HG03575 (cell line): ENCODE results near the gene R3HDM2.

Experiments used
- ATAC-seq: cut with Tn5 transposase; IDR thresholded peaks from one replicate; pipeline ENCODE4 v1.9.1; 2021; ENCODE audit not compliant: unreplicated experiment, insufficient number of reproducible peaks, low FRiP score; ENCODE audit errors: extremely low read depth

The R3HDM2 gene

DNA sequence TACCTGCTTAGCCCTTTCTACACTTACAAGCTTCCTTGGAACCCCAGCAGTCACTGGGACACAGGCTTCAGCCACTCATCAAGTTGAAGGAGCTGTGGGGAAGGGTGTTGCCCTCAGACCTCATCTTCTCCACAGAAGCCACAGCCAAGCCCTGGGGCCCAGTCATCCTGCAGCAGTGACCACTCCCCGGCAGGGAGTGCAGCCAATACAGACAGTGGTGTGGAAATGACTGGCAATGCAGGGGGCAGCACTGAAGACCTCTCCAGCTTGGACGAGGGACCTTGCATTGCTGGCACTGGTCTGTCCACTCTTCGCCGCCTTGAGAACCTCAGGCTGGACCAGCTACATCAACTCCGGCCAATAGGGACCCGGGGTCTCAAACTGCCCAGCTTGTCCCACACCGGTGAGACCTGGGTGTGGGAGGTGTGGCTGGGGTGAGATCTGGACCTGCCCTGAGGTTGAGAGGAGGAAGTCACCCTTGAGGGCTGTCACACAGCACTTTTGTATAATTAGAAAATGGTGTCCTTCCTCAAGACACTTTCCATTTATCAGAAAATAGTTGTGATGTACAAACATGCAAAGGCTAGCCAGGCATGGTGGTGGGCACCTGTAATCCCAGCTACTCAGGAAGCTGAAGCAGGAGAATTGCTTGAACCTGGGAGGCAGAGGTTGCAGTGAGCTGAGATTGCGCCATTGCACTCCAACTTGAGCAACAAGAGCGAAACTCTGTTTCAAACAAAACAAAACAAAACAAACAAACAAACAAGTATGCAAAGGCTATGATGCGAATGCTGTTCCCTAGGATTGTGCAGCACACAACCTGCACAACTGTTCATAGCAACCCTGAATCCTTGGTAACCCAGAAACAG lies 38.7 kb upstream of the R3HDM2 start:
- ATAC-seq: no peak

DNA sequence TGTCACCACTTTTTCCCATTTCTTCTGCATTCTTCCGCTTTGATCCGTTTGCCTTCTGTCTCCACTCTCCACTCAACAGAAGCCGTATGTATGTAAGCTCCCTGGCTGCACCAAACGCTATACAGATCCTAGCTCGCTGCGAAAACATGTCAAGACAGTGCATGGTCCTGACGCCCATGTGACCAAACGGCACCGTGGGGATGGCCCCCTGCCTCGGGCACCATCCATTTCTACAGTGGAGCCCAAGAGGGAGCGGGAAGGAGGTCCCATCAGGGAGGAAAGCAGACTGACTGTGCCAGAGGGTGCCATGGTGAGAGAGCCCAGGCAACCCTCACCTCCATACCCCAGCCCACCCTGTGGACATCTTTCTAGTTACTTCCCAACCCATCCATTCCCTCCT lies 37.1 kb upstream of the R3HDM2 start:
- no peak for ATAC-seq

DNA sequence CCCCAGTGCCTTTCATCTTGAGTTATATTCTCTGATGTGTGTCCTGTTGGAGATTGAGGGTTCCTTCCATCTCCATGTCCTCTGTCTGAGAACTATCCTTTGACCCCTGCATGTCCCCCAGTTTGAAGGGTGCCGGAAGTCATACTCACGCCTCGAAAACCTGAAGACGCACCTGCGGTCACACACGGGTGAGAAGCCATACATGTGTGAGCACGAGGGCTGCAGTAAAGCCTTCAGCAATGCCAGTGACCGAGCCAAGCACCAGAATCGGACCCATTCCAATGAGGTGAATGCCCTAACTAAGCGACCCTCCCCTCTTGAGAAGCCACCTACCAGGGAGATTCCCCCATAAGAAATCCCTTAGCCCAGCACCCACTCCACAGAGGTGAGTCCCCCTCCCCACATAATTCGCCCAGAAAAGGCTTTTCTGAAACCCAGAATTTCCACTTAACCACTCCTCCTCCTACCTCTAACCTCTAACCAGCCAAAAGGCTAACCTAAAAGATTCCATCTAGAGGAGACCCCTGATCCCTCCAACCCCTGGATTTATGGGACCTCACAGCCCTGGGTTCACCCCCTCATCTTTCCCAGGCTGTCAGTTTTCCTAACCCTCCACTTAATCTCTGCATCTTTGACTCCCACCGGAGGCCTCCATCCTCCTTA lies 36.5 kb upstream of the R3HDM2 start:
- ATAC-seq: no peak

DNA sequence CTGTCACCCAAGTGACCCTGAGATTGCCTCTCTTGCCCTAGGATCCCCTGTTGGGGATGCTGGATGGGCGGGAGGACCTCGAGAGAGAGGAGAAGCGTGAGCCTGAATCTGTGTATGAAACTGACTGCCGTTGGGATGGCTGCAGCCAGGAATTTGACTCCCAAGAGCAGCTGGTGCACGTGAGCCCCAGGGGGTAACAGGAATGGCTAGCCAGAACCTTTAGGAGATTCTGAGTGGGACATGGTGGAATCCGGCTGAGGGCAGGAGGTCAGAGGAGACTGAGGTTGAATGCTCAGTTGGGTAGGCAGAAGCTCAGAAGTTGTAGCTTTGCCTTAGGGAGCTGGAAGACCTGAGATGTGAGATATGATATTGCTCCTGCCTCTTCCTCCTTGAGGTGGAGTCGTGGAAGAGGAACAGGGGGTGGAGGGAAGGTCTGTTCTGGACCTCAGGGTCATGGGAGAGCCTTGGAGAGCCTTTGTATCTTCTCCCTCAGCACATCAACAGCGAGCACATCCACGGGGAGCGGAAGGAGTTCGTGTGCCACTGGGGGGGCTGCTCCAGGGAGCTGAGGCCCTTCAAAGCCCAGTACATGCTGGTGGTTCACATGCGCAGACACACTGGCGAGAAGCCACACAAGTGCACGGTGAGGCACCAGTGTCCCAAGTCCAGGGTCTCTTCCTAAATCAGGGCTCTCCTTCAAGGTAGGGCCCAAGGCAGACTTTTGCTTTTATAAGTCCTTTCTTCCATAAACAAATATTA lies 35.1 kb upstream of the R3HDM2 start:
- no peak for ATAC-seq

DNA sequence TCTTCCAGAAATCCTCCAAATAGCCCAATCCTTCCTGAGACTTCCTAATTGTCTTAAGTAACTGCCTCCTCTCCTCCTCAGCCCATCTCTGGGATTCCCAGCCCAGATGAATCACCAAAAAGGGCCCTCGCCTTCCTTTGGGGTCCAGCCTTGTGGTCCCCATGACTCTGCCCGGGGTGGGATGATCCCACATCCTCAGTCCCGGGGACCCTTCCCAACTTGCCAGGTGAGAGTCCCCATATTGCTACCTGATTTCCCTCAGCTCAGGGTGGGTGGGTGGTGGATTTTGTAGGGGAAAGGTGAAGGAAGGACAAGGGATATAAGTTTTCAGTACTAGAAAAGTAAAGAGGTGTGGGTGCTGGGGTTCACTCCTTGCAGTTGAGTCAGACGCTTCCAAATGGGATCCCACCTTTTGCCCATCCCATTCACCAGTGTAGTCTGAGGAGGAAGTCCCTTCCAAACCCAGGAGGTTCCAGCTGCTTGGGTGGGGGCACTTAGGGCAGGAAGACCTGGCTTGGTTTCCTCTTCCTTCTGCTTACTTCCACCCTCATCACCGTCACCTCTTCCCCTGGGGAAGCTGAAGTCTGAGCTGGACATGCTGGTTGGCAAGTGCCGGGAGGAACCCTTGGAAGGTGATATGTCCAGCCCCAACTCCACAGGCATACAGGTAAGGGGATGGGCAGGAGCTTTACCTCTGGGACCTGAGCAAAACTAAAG lies 34.3 kb upstream of the R3HDM2 start:
- ATAC-seq: no peak

DNA sequence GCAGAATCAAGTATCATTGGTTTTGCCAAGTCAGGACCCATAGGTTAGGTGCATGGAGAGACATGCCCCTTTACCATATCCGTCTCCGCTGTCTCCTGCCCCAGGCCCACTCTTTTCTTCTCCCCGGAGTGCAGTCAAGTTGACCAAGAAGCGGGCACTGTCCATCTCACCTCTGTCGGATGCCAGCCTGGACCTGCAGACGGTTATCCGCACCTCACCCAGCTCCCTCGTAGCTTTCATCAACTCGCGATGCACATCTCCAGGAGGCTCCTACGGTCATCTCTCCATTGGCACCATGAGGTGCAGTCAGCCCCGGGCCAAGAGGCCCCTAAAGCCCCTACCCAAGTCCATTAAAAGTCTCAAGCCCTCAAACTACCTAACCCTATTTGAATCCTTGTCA lies 33.7 kb upstream of the R3HDM2 start:
- ATAC-seq: no peak

DNA sequence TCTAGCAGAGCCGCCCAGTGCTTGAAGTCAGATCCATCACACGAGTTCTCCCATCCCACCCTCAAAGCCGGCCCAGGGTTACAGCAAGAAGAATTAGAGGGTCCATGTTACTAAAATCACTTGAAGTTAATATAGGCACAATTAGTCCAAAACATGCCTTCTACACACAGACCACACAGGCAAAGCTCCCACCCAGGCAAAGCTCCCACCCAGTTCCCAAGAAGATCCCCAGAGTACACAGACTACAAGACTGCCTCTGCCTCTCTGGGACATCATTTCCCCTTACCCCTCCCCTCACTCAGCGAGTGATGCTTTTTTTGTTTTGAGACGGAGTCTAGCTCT lies 32.0 kb upstream of the R3HDM2 start:
- no peak for ATAC-seq

DNA sequence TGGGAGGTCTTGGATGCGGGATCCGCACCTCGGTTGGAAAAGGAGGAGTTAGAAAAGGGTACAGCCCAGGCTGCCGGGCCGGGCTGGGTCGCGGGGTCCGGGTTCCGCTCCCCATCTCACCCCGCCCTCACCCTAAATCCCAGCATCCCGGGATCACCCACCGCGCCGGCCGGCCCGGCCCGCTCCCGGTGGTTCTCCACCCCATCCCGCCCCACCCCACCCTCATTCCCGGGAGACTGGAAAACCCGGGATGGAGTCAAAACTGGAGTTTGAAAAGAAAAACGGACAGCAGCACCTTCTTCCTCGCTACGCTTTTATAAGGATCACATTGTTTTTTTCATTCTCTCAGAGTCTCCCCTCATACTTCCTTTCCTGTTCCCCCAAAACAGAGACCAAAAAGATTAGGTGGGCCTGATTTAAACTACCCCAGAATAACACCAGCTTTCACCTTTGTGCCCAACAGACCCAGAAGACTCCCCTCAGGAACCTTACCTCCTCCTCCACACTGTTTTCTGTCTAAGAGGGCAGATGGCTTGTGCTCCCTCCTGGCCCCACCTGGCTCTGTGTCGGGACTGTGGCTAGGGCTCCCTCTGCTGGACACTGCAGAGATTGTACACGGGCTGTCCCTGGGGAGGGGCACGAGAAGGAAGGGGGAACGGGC lies 31.5 kb upstream of the R3HDM2 start:
- no peak for ATAC-seq

DNA sequence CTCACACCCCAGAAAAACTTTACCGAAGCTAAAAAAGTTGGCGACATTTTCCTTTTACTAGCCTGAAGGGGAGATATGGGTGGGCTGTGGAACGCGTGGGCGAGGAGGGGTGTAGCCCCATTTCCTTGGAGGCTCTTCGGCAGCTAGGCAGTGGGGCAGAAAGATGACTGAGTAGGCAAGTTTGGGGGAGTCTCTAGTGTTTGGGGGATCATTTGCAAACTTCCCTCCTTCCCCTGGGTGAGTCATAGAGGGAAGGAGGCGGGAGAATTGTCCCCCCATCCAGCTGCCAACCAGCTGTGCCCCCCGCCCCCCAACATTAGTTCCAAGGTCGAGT lies 31.0 kb upstream of the R3HDM2 start:
- ATAC-seq: no peak

DNA sequence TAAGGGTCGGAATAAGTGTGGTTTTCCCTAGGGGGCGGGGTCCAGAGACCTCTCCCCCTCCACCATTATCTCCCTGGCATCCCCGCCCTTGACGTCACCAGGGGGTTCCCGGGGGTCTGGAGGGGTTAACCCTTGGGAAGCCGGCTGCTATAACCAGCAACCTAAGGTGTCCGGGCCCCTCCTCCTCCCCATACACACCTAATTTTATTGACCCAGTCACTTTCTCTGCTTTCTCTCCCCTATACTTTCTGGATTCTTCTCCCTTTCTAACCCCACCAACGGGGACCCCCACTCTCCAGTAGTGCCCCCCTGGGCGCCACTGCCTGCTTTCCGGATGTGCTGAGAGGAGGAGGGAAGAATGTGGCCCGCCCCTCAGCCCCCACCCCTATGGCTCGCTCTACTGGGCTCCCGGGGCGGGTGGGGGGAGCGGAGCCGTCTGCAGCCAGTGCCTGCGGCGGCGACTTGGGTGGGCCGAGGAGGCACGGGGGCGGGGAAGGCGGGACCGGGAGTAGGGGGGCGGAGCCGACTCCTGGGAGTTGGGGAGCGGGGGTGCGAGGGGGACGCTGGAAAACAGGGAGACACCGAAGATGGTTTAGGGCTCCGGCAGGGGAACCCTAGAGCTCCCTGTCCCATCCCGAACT lies 30.6 kb upstream of the R3HDM2 start:
- ATAC-seq: no peak

DNA sequence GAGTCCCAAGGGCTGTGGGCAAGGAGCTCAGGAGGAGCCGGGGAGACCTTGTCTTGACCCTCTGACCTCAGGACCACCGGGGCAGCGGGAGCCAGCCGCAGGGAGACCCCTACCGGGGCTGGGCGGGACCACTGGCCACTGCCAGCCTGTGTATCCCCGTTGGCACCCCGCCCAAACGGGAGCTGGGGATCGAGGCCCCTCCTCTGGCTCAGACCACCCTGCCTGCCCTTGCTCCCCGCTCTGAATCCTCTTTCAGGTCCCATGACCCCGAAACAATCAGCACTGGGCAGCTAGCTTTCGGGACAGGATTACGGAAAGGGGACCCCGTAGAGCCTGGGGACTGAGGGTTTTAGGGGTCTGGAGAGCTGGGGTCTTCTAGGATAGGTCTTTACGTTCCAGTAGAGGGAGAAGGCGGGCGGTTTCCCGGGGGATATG lies 30.0 kb upstream of the R3HDM2 start:
- ATAC-seq: no peak

DNA sequence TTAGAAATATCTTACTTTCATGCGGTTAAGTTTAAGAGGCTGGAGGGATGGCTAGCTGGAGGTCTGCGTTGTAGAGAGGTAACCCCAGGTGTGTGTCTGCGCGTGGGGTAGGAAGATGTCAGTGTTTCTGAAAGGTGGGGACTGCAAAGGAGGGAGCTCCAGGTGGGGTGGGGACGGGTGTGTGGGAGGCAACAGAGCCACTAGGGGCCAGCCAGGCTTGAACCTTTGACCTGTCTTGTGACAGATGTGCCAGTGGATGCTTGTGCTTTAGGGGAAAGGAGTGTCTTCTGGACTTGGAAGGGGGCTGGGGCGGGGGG lies 29.6 kb upstream of the R3HDM2 start:
- no peak for ATAC-seq

DNA sequence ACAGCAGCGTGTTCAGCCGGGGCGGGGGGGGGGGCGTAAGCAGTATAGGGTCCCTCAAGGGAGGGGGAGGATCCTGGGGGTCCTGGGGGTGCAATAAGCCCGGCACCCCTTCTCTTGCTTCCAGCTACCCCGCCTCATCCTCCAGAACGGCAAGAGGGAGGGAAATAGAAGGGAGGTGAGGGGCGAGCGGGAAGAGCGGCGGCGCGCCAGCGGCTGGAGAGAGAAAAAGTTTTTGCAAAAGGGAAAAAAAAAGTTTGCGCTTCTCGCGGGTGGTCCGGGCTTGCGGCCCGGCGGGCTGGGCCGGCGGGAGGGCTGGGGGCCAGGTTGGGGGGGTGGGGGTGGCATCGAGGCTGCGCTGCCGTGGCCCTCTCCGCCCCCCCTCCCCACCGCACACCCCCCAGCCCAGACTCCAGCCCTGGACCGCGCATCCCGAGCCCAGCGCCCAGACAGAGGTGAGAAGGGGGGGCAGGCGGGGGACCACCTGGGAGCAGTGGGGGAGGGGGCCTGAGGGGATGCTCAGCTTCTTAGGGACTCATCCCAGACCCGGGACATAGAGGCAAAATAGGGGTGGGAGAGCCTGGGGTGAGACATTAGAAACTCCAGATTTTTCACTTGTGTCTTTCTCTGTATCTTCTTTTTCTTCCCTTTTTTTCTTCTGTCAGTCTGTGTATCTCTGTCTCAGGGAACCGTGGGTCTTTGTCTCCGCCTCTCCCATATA lies 29.1 kb upstream of the R3HDM2 start, which contains the start of gene GLI1:
Gene GLI1, plus strand, starts transcription at position 36 of the 718 bp plus-strand sequence. CDS start 3,907 bp downstream, outside the sequence.
- ATAC-seq: no peak

DNA sequence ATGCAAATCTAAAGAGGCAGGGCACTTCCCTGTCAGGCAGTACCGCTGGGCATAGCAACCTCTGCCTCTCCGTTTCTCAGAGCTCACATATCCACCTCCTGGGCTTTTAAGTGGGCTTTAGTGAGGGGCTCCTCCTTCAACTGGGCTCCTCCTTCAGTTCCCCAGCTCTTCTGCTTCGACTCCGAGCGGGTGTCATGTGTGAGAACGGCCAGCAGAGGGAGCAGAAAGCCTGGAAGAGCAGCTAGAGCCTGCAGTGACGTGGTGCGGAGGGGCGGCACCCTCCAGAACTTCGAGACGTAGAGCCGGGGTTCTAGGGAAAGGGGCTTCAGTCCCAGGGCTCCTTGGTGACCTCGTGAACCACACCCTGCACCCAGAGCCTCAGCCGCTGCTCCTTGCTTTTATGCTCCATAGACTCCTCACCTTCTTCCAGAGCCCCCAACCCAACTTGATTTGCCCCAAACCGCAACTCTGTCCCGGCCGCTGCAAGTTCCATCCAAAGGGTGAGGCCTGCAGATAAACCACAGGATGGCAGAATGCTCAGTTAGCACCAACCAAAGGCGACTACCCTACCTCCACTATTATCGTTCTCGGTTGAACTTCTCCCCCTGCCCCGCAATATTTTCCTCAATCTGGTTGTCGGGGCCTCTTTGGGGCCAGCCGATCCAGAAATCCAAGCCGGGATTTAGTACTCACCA lies 28.4 kb upstream of the R3HDM2 start:
- ATAC-seq: peak; percentile 26

DNA sequence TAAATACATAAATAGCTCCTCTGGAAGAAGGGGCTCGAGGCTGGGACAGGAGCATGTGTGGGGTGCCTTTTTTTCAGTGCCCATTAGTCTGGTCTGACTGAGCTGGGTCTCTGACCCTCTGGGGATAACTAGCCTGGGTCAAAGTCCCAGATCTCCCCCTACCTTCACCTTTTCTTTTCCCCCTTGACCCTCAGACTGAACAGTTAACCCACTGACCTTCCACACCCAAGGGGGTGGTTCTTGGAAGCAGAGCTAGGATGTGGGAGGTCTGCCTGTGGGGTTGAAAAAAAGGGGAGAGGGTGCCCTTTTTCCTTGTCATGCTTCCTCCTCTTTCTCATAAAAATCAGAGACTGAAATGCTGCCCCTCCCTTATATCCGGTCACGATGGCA lies 27.8 kb upstream of the R3HDM2 start:
- no peak for ATAC-seq

DNA sequence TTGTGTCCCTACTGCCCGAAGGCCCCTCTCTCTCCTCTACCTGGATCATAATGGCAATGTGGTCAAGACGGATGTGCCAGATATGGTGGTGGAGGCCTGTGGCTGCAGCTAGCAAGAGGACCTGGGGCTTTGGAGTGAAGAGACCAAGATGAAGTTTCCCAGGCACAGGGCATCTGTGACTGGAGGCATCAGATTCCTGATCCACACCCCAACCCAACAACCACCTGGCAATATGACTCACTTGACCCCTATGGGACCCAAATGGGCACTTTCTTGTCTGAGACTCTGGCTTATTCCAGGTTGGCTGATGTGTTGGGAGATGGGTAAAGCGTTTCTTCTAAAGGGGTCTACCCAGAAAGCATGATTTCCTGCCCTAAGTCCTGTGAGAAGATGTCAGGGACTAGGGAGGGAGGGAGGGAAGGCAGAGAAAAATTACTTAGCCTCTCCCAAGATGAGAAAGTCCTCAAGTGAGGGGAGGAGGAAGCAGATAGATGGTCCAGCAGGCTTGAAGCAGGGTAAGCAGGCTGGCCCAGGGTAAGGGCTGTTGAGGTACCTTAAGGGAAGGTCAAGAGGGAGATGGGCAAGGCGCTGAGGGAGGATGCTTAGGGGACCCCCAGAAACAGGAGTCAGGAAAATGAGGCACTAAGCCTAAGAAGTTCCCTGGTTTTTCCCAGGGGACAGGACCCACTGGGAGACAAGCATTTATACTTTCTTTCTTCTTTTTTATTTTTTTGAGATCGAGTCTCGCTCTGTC lies 26.1 kb upstream of the R3HDM2 start:
- no peak for ATAC-seq
